Naive thymus-derived CD8-positive, alpha-beta T cell (primary cell): ENCODE data around the gene MAP1LC3B2. TPM values are rescaled to one million over a fixed set of nuclear protein-coding genes. Genes with fewer than 3 reads are reported as not detected.

ENCODE experiments used
- ATAC-seq, 2 donors: fragments of 150-1000 bp; cut with Tn5 transposase in 1 of 2; sonication (Bioruptor Pico), chemical (Tn5 transposase) in 1 of 2; 1 replicate in 1 of 2; 2 replicates in 1 of 2; pipeline ENCODE4 v1.10.0; 2021; ENCODE audit warnings: mild to moderate bottlenecking in 2 of 2, moderate library complexity in 2 of 2
- POLR2A ChIA-PET: fragments of 350-600 bp; sonication (Branson Sonifier 250); formaldehyde crosslinking; loops from one replicate; lab custom pipeline; 2021; ENCODE audit warnings: antibody characterized with exemption; lab: Charles Lee
- DNase-seq, 10 donors: peaks; one replicate each; pipeline versions ENCODE4 v3.0.0 to v3.0.0-alpha.2; 2020 to 2022
- H3K27ac Mint-ChIP-seq, 10 donors: one replicate each; pipeline ENCODE4 v1.8.0; 2020 to 2022; ENCODE audit warnings: mild to moderate bottlenecking in 10 of 10, mixed read lengths in 10 of 10, moderate library complexity in 4 of 10, inconsistent platforms in 1 of 10
- H3K27me3 Mint-ChIP-seq, 5 donors: one replicate each; pipeline ENCODE4 v1.8.0; 2021 to 2022; ENCODE audit warnings: mixed read lengths in 5 of 5
- H3K36me3 Mint-ChIP-seq, 3 donors: one replicate each; pipeline ENCODE4 v1.8.0; 2020 to 2022; ENCODE audit warnings: mixed read lengths in 3 of 3, mild to moderate bottlenecking in 2 of 3, inconsistent platforms in 1 of 3
- H3K4me1 Mint-ChIP-seq, 4 donors: one replicate each; pipeline ENCODE4 v1.8.0; 2021 to 2022; ENCODE audit warnings: mixed read lengths in 4 of 4
- H3K4me3 Mint-ChIP-seq, 10 donors: one replicate each; pipeline ENCODE4 v1.8.0; 2020 to 2022; ENCODE audit warnings: mild to moderate bottlenecking in 10 of 10, mixed read lengths in 10 of 10, moderate library complexity in 6 of 10, inconsistent platforms in 1 of 10
- H3K9me3 Mint-ChIP-seq, 9 donors: one replicate each; pipeline ENCODE4 v1.8.0; 2020 to 2022; ENCODE audit warnings: mixed read lengths in 9 of 9, mild to moderate bottlenecking in 3 of 9, inconsistent platforms in 1 of 9, moderate library complexity in 1 of 9
- polyA plus RNA-seq, 3 donors: library from polyadenylated mRNA; unstranded; fragments of 300-500 nt; fragmentation: Illumina TruSeq; gene quantifications; one replicate each; pipeline ENCODE4 v1.2.3, GENCODE V29; 2021
- total RNA-seq, 8 experiments: library from RNA in 2 of 8; stranded (reverse) in 2 of 8; gene quantifications; one replicate each; pipeline ENCODE4 v1.2.3 and lab custom pipeline; 2021 to 2026

Gene MAP1LC3B2
- total and polyA plus RNA-seq, 5 experiments from 2014 or later = 1.1 to 10.3 (median 5.4) TPM

- Mint-ChIP-seq H3K36me3 (no peaks in the 10 kb centered on the region), H3K27ac (no peak overlapping the region), H3K9me3 (no peaks in the 10 kb centered on the region), H3K4me3 (no peak overlapping the region), H3K27me3 (peaks cover 2 to 12% (median 5%) of the 10 kb centered on the region in 5 donors), H3K4me1 (peaks cover 13 to 25% (median 16%) of the 10 kb centered on the region in 4 donors)
- POLR2A ChIA-PET = no interaction called here
- DNase-seq (no peak), ATAC-seq (no peak)
Observed at GRCh38 chr12:116529048-116529447, 30.1 kb upstream of the MAP1LC3B2 start.

GRCh38 chr12:116529686-116530085, 29.5 kb upstream of the MAP1LC3B2 start:
- Mint-ChIP-seq H3K9me3 (no peaks in the 10 kb centered on the region), H3K4me1 (peaks cover 17 to 32% (median 18%) of the 10 kb centered on the region in 4 donors), H3K4me3 (no peak overlapping the region), H3K36me3 (no peaks in the 10 kb centered on the region), H3K27me3 (peaks cover 2 to 12% (median 5%) of the 10 kb centered on the region in 5 donors), H3K27ac (no peak overlapping the region)
- POLR2A ChIA-PET = no interaction called here
- DNase-seq (no peak), ATAC-seq (no peak)

GRCh38 chr12:116532428-116532827, 26.8 kb upstream of the MAP1LC3B2 start:
- POLR2A ChIA-PET = interaction anchor here (0.6 to 0.7 kb wide), 2 partner anchors 9 to 206 kb away, joined by 4 to 8 read pairs; no protein-coding TSS in a partner anchor
- Mint-ChIP-seq H3K27ac (peak overlapping the region in 4 of 10 donors; percentile 28 to 71 (median 60)), H3K27me3 (peaks cover 0 to 7% (median 2%) of the 10 kb centered on the region in 5 donors), H3K4me1 (peaks cover 17 to 33% (median 25%) of the 10 kb centered on the region in 4 donors), H3K36me3 (no peaks in the 10 kb centered on the region), H3K9me3 (no peaks in the 10 kb centered on the region), H3K4me3 (peak overlapping the region; percentile 87 to 96 (median 92))
- ATAC-seq = no peak
- DNase-seq = no peak

- Mint-ChIP-seq H3K27me3 (peaks cover 0 to 4% (median 2%) of the 10 kb centered on the region in 5 donors), H3K4me1 (peaks cover 15 to 36% (median 26%) of the 10 kb centered on the region in 4 donors), H3K36me3 (no peaks in the 10 kb centered on the region), H3K27ac (peak overlapping the region in 4 of 10 donors; percentile 5 to 56 (median 34)), H3K4me3 (peak overlapping the region; percentile 87 to 96 (median 92)), H3K9me3 (no peaks in the 10 kb centered on the region)
- ATAC-seq (peak; percentile 8 to 12), DNase-seq (no peak)
- POLR2A ChIA-PET = interaction anchor here (0.7 to 1.6 kb wide), 2 partner anchors 24 to 27 kb away, joined by 4 to 10 read pairs; partner anchors contain the start of gene MAP1LC3B2
Observed at GRCh38 chr12:116532986-116533342, 26.2 kb upstream of the MAP1LC3B2 start.

- H3K4me1 Mint-ChIP-seq = peaks cover 15 to 43% (median 26%) of the 10 kb centered on the region in 4 donors
- peak overlapping the region; percentile 87 to 96 (median 92) for H3K4me3 Mint-ChIP-seq
- H3K9me3 Mint-ChIP-seq = no peaks in the 10 kb centered on the region
- DNase-seq = peak; percentile 54 to 83 (median 74)
- H3K27me3 Mint-ChIP-seq = peaks cover 0 to 4% (median 2%) of the 10 kb centered on the region in 5 donors
- H3K27ac Mint-ChIP-seq = peak overlapping the region in 8 of 10 donors; percentile 32 to 91 (median 59)
- POLR2A ChIA-PET = interaction anchor here (0.6 to 1.6 kb wide), 6 partner anchors 11 to 231 kb away, joined by 3 to 10 read pairs (median 4); partner anchors contain the start of gene MAP1LC3B2
- peak; percentile 91 to 93 for ATAC-seq
- no peaks in the 10 kb centered on the region for H3K36me3 Mint-ChIP-seq
Observed at GRCh38 chr12:116533343-116534251, 25.6 kb upstream of the MAP1LC3B2 start.

- H3K27me3 Mint-ChIP-seq = peaks cover 0 to 4% (median 2%) of the 10 kb centered on the region in 5 donors
- ATAC-seq (no peak), DNase-seq (peak in 2 of 10 donors; percentile 7 to 9)
- no peaks in the 10 kb centered on the region for H3K36me3 Mint-ChIP-seq
- H3K27ac Mint-ChIP-seq = peak overlapping the region in 7 of 10 donors; percentile 4 to 76 (median 45)
- POLR2A ChIA-PET = interaction anchor here (1.2 to 1.7 kb wide), 3 partner anchors 25 to 26 kb away, joined by 4 to 10 read pairs (median 7); partner anchors contain the start of gene MAP1LC3B2
- no peaks in the 10 kb centered on the region for H3K9me3 Mint-ChIP-seq
- peaks cover 15 to 52% (median 26%) of the 10 kb centered on the region in 4 donors for H3K4me1 Mint-ChIP-seq
- H3K4me3 Mint-ChIP-seq = peak overlapping the region; percentile 87 to 96 (median 92)
Observed at GRCh38 chr12:116534311-116535121, 24.7 kb upstream of the MAP1LC3B2 start.

GRCh38 chr12:116535241-116535640, 23.9 kb upstream of the MAP1LC3B2 start:
- POLR2A ChIA-PET = interaction anchor here (0.7 to 1.7 kb wide), 2 partner anchors 11 to 24 kb away, joined by 4 to 7 read pairs; partner anchors contain the start of gene MAP1LC3B2
- peaks cover 0 to 1% (median under 1%) of the 10 kb centered on the region in 5 donors for H3K27me3 Mint-ChIP-seq
- ATAC-seq (no peak), DNase-seq (no peak)
- peak overlapping the region in 8 of 10 donors; percentile 40 to 96 (median 93) for H3K4me3 Mint-ChIP-seq
- no peaks in the 10 kb centered on the region for H3K36me3 Mint-ChIP-seq
- no peak overlapping the region for H3K27ac Mint-ChIP-seq
- H3K4me1 Mint-ChIP-seq = peaks cover 12 to 58% (median 27%) of the 10 kb centered on the region in 4 donors
- no peaks in the 10 kb centered on the region for H3K9me3 Mint-ChIP-seq

- no peak for ATAC-seq
Observed at GRCh38 chr12:116537101-116537904, 21.9 kb upstream of the MAP1LC3B2 start.

GRCh38 chr12:116538076-116538591, 21.0 kb upstream of the MAP1LC3B2 start:
- DNase-seq (no peak), ATAC-seq (no peak)
- peak overlapping the region in 3 of 10 donors; percentile 33 to 42 (median 38) for H3K27ac Mint-ChIP-seq
- POLR2A ChIA-PET = interaction anchor here (0.6 kb wide), 1 partner anchor 406 kb away, joined by 8 read pairs; no protein-coding TSS in a partner anchor
- no peaks in the 10 kb centered on the region for H3K9me3 Mint-ChIP-seq
- no peak overlapping the region for H3K4me3 Mint-ChIP-seq
- no peaks in the 10 kb centered on the region for H3K27me3 Mint-ChIP-seq
- H3K36me3 Mint-ChIP-seq = no peaks in the 10 kb centered on the region
- peaks cover 7 to 44% (median 13%) of the 10 kb centered on the region in 4 donors for H3K4me1 Mint-ChIP-seq

More at GRCh38 chr12:116537101-116537904, 21.9 kb upstream of the MAP1LC3B2 start:
- Mint-ChIP-seq H3K36me3 (no peaks in the 10 kb centered on the region), H3K9me3 (no peaks in the 10 kb centered on the region), H3K4me1 (peaks cover 11 to 52% (median 21%) of the 10 kb centered on the region in 4 donors), H3K4me3 (peak overlapping the region in 1 of 10 donors; percentile 17), H3K27me3 (no peaks in the 10 kb centered on the region), H3K27ac (peak overlapping the region in 3 of 10 donors; percentile 3 to 42 (median 38))
- DNase-seq = no peak
- POLR2A ChIA-PET = interaction anchor here (0.6 kb wide), 1 partner anchor 405 kb away, joined by 8 read pairs; no protein-coding TSS in a partner anchor

GRCh38 chr12:116538682-116539305, 20.4 kb upstream of the MAP1LC3B2 start:
- POLR2A ChIA-PET = interaction anchor here (1.3 kb wide), 1 partner anchor 10 kb away, joined by 3 read pairs; no protein-coding TSS in a partner anchor
- ATAC-seq (no peak), DNase-seq (no peak)
- H3K4me1 Mint-ChIP-seq = peaks cover 4 to 40% (median 8%) of the 10 kb centered on the region in 4 donors
- H3K4me3 Mint-ChIP-seq = no peak overlapping the region
- H3K27me3 Mint-ChIP-seq = no peaks in the 10 kb centered on the region
- H3K27ac Mint-ChIP-seq = peak overlapping the region in 1 of 10 donors; percentile 50
- H3K9me3 Mint-ChIP-seq = no peaks in the 10 kb centered on the region
- no peaks in the 10 kb centered on the region for H3K36me3 Mint-ChIP-seq
